SK-N-DZ (cell line): ENCODE measurements around the gene TMEM45A.
"Not testable (repeated sequence)": the region's sequence is repeated elsewhere in the genome, so short reads cannot be mapped to it uniquely, and the experiment has no call there.

Experiments
- DNase-seq: peaks from one replicate; pipeline ENCODE4 v3.0.0-alpha.2; 2015; ENCODE audit warnings: low spot score

Gene TMEM45A

GRCh38 chr3:100483529-100483928, 8.9 kb upstream of the TMEM45A start:
- DNase-seq: no peak

- DNase-seq: no peak
Observed at GRCh38 chr3:100486808-100487207, 5.6 kb upstream of the TMEM45A start.

- no peak for DNase-seq
Observed at GRCh38 chr3:100489118-100489517, 3.3 kb upstream of the TMEM45A start.

- no peak for DNase-seq
Observed at GRCh38 chr3:100496711-100497261, 4.4 kb downstream of the TMEM45A start.

- DNase-seq: no peak
Observed at GRCh38 chr3:100499651-100500050, 7.2 kb downstream of the TMEM45A start.

- no peak for DNase-seq
Observed at GRCh38 chr3:100500320-100500880, 8.0 kb downstream of the TMEM45A start.

- no peak for DNase-seq
Observed at GRCh38 chr3:100503448-100503847, 11.0 kb downstream of the TMEM45A start.

GRCh38 chr3:100506355-100506754, 13.9 kb downstream of the TMEM45A start:
- no peak for DNase-seq

- not testable (repeated sequence) for DNase-seq
Observed at GRCh38 chr3:100509818-100510217, 17.4 kb downstream of the TMEM45A start.

- DNase-seq: no peak
Observed at GRCh38 chr3:100516232-100516631, 23.8 kb downstream of the TMEM45A start.

GRCh38 chr3:100516838-100517237, 24.4 kb downstream of the TMEM45A start:
- no peak for DNase-seq

GRCh38 chr3:100517276-100517675, 24.9 kb downstream of the TMEM45A start:
- DNase-seq: no peak

GRCh38 chr3:100518244-100518643, 25.8 kb downstream of the TMEM45A start:
- no peak for DNase-seq

GRCh38 chr3:100518983-100519382, 26.6 kb downstream of the TMEM45A start:
- no peak for DNase-seq

- no peak for DNase-seq
Observed at GRCh38 chr3:100521439-100521845, 29.0 kb downstream of the TMEM45A start.

- no peak for DNase-seq
Observed at GRCh38 chr3:100522125-100522524, 29.7 kb downstream of the TMEM45A start.

- DNase-seq: no peak
Observed at GRCh38 chr3:100523050-100523760, 30.8 kb downstream of the TMEM45A start.

- DNase-seq: no peak
Observed at GRCh38 chr3:100525753-100526612, 33.6 kb downstream of the TMEM45A start.

GRCh38 chr3:100526613-100527346, 34.4 kb downstream of the TMEM45A start:
- no peak for DNase-seq

GRCh38 chr3:100527347-100527735, 34.9 kb downstream of the TMEM45A start:
- DNase-seq: no peak

GRCh38 chr3:100531093-100531492, 38.7 kb downstream of the TMEM45A start:
- DNase-seq: no peak

GRCh38 chr3:100532411-100532810, 40.0 kb downstream of the TMEM45A start:
- no peak for DNase-seq
